Testis (tissue), 2 donors: Measurements from ENCODE around the gene LRCH2.

Experiments
- POLR2A ChIP-seq: fragments of 450-650 bp; IDR thresholded peaks from one replicate; pipeline ENCODE4 v1.6.1; 2017; ENCODE audit warnings: antibody characterized with exemption, mild to moderate bottlenecking, moderate library complexity
- TF ChIP-seq, protein P1 (sequence below), 3 experiments: fragments of 450-650 bp in 2 of 3; fragments of 200-600 bp in 1 of 3; sonication (generic) in 1 of 3; IDR thresholded peaks; one replicate each; pipeline ENCODE4 v1.5.1; 2016 to 2019; ENCODE audit warnings: antibody characterized with exemption in 3 of 3, mild to moderate bottlenecking in 2 of 3, moderate library complexity in 1 of 3

DNA sequence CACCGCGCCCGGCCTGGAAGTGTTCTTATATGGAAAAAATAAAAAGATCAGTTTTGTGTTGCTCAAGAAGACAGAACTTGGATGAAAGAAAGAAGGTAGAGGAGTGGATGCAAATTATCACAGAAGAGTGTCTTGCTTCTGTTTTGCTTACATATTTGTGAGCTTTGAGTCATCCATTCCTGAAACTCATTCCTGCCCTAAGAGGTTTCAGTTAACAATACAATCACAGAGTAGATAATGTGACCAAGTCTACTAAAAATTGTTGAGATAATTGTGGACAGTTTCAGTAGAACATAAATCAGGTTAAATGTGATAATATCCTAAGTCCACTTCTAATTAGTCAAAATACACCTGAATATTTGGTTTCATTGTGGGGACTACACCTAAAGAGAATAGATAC lies 26.4 kb upstream of the LRCH2 start:
- TF ChIP-seq, protein P1, sequence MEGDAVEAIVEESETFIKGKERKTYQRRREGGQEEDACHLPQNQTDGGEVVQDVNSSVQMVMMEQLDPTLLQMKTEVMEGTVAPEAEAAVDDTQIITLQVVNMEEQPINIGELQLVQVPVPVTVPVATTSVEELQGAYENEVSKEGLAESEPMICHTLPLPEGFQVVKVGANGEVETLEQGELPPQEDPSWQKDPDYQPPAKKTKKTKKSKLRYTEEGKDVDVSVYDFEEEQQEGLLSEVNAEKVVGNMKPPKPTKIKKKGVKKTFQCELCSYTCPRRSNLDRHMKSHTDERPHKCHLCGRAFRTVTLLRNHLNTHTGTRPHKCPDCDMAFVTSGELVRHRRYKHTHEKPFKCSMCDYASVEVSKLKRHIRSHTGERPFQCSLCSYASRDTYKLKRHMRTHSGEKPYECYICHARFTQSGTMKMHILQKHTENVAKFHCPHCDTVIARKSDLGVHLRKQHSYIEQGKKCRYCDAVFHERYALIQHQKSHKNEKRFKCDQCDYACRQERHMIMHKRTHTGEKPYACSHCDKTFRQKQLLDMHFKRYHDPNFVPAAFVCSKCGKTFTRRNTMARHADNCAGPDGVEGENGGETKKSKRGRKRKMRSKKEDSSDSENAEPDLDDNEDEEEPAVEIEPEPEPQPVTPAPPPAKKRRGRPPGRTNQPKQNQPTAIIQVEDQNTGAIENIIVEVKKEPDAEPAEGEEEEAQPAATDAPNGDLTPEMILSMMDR (IDR thresholded peaks at IDR 0.05): no peak
- TF ChIP-seq POLR2A: no peak
